Stimulated activated CD4-positive, alpha-beta T cell treated with anti-CD3 and anti-CD28 coated beads, Interleukin-12 subunit alpha, Interleukin-12 subunit beta, amount 100 ng/mL, for 4 hours (primary cell): ENCODE measurements around the gene OXGR1.
"Not testable (repeated sequence)": the region's sequence is repeated elsewhere in the genome, so short reads cannot be mapped to it uniquely, and the experiment has no call there.

Source experiments
- DNase-seq: peaks from one replicate; pipeline ENCODE4 v3.0.0-alpha.2; 2020

Gene OXGR1

GRCh38 chr13:96994017-96994857, at the start of gene OXGR1:
Gene OXGR1 (minus strand): TSS chr13:96994476. CDS start chr13:96987759, 6,717 bp downstream.
- DNase-seq = no peak

GRCh38 chr13:97043302-97043701, 49.0 kb upstream of the OXGR1 start:
- DNase-seq = no peak

DNA sequence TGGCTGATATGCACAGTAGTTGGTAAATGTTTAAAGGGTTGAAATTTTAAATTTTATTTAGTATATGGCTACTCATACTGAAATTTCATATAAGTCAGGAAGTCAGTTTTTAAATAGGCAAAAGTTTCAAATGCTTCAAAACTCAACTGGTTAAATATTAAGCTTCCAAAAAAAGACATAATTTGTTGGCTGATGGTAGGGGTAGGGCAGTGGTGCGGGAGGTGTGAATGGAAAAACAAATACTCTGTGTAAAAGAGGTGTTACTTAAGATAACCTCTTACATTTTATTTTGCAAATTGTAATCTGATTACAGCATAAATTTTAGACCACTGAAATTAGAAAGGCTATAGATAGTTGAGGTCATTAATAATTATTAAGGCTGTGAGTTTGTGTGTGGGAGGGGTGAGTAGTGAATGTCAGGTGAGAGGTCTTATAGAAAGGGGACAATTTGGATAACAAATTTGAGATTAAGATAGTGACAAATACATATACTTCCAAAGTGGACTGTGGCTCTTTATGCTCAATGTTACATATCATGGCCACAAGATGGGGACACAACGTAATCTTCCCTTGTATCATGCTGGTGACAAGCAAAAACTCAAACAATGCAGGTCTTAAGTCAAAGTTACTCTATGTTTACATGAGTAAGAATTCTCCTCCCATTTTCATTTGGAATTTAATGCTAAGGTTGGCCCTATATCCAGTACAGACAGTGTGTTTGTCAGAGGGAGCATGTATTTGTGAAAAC, 36.6 kb upstream of the OXGR1 start:
- DNase-seq = no peak

- peak; percentile 36 for DNase-seq
These were observed 34.4 kb upstream of the OXGR1 start for GRCh38 chr13:97028441-97029299.

GRCh38 chr13:97027162-97027554, 32.9 kb upstream of the OXGR1 start:
- DNase-seq = no peak

DNA sequence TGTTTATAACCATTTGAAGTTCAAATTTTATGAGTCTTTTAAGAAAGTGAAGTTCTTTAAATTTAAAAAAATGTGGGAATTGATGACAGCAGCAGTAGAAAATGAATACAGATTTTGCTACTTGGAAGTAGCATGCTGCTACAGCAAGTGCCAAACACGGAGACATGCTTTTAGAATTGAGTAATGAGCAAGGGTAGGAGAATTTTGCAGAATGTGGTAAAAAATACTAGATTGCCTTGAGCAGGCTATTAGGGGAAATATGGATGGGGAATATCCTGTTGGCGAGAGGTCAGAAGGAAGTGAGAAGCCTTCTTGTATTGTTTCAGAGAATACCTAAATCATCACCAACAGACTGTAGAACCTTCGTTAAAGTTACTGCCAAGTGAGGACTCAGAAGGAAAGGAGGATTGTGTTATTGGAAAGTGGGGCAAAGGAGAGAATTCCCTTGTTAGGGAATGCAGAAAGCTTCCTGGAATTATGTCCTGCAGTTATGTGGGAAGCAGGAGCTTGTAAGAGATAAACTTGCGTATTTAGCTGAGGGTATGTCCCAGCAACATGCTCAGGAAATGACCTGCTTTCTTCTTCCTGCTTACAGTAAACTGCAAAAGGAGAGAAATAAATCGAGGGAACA, 32.4 kb upstream of the OXGR1 start:
- DNase-seq = no peak

DNA sequence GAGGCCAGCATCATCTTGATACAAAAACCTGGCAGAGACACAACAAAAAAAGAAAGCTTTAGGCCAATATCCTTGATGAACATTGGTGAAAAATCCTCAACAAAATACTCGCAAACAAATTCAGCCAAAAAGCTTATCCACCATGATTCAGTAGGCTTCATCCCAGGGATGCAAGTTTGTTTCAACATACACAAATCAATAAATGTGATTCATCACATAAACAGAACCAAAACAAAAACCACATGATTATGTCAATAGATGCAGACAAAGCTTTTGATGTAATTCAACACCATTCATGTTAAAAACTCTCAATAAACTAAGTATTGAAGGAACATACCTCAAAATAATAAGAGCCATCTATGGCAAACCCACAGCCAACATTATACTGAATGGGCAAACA, 29.5 kb upstream of the OXGR1 start:
- not testable (repeated sequence) for DNase-seq

GRCh38 chr13:97023117-97023516, 28.8 kb upstream of the OXGR1 start:
- no peak for DNase-seq

GRCh38 chr13:97021241-97021640, 27.0 kb upstream of the OXGR1 start:
- no peak for DNase-seq

GRCh38 chr13:97020689-97021240, 26.5 kb upstream of the OXGR1 start:
- DNase-seq = no peak

DNA sequence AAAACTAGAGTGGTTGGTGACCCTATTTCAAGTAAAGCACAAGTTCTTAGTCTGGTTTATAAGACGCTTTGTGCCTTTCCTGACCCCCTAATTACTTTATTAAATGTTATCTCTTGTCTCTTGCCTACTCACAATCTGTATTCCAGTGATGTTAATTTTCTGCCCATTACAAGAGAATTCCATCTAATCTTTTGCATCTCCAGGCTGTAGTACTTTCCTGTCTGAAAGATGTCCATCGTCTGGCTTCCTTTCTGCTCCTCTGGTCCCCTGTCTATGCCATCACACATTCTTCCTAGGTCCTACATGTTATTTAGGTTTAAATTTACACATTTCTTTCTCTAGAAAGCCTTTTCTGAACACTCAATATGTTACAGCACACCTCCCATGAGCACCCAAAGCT, 25.9 kb upstream of the OXGR1 start:
- DNase-seq = no peak

DNA sequence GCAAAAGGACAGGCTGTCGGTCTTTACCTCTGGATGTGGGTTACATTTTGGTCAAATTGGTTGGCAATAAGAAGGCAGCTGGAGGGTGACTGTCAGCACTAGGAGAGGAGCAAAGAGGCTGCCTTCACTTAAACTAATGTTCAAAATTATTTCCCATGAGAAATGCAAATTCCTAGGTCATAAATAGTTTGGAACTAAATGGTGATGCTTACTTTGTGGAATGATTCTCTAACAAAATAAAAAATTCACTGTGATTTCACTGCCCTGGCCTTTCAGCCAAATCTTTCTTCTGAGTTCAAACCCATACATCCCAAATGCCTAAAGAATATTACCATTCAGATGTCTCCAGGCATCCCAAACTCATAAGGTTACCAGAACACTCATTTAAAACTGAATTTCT, 25.0 kb upstream of the OXGR1 start:
- DNase-seq = no peak

- DNase-seq = peak; percentile 5
These were observed 23.9 kb upstream of the OXGR1 start for GRCh38 chr13:97018029-97018819.

- DNase-seq = no peak
These were observed 23.0 kb upstream of the OXGR1 start for GRCh38 chr13:97017322-97017721.

DNA sequence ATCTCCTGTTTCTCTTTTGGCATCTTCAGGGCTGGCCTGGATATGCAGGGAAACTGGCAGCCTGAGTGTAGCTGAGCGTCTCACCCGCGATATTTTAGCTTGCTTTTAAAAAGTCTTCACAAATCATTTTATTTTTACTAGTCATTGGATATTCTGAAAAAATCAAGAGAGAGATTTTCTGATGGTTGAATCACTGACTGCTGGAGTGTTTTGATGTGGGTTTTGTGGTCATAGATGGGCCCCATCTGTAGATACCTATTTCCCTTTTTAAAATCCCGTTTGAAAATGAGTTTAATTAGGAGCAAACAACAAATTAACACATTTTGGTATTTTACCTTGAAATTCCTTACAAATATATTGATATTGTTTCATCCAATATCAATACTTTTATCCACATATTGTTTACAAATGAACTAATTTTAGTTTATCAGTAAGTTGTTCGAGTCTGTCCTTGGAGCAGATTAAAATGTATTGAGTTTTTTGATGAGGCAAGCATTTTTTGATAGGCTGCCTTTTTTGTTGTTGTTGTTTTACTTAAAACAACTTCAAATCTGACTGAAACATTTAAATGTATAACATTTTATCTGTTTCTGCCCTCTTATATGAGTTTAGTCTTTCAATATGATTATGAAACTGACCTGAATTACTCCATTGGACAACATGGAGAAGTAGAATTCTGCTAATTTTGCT, 21.5 kb upstream of the OXGR1 start:
- DNase-seq = no peak

DNA sequence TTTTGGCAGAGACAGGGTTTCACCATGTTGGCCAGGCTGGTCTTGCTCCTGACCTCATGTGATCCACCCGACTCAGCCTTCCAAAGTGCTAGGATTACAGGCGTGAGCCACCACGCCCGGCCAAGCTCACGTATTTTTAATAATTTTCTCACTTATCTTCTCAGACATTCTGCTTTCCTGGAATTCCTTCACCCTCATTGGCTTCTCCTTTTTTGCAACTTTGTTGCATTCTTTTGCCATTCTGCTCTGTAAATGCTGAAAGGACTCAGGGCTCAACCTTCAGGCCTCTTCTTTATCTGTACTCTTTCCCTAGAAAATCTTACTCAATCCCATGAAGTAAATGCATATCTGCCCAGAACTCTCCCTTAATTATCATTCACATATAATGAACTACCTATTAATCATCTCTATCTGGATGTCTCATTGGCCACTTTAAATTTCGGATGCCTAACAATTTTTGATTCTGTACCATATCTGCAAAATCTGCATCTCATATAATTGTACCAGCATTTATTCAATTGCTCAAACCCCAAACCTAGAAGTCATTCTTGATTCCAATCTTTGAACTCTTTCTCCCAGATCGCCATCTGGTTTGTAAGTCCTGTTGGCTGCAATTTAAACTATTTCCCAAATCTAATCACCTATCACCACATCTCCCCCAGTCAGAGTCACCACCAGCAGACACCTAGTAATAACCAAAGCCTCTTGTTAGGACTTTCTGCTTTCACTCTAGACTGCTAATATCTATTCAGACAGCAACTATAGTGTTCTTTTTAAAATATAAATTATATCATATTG, 18.2 kb upstream of the OXGR1 start:
- no peak for DNase-seq

- DNase-seq = no peak
These were observed 17.3 kb upstream of the OXGR1 start for GRCh38 chr13:97011446-97012131.

DNA sequence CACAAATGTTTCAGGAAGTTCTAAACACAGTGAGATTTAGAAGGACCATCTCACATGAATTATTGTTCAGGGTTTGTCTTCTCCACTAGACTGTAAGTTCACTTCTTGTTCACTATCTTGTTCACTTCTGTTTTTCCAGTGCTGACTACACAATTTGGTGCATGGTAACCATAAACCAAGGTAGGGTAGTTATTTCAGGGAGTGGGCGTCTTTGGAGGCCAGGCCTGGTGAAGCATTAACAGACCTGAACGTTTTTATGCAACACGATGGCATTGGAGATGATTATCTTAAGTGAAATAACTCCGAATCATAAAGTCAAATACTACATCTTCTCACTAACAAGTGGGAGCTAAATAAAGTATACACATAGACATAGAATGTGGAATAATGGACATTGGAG, 14.4 kb upstream of the OXGR1 start:
- DNase-seq = no peak

DNA sequence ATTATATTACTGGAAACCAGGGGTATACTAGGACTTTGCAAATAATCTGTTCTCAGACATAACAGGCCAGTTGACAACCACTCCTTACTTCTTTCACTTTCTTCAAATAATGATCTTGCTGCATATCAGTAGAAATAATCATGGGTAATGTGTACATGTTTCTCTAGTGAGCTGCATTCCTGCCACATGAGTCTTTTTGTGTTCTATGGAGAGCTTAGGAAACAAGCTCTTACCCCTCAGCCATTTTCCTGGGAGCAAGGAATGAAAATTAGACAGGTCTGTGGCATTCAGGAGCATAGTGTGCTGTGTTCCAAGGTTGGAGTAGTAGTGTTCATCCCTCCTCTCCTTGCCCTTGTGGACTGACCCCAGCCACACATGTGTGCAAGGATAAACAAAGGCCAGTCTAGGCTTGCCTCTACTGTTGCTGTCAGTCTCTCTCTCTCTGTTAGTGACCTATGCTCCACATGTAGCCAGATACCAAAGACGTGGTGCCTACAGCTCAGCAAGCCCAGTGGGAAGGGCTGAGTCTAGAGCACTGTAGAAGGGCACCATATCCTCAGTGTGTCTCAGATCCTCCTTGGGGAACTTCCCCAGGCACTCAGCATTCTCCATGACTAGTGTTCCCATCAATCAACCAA, 11.5 kb upstream of the OXGR1 start:
- no peak for DNase-seq
